Activated naive CD8-positive, alpha-beta T cell treated with anti-CD3 and anti-CD28 coated beads, Interleukin-2, amount 50 U/mL, for 16 hours (primary cell): ENCODE measurements around the gene PSG6.
"Not testable (repeated sequence)": the region's sequence is repeated elsewhere in the genome, so short reads cannot be mapped to it uniquely, and the experiment has no call there.

ENCODE experiments used
- DNase-seq: peaks from one replicate; pipeline ENCODE4 v3.0.0-alpha.2; 2020; ENCODE audit warnings: low read depth, low spot score

The PSG6 gene

GRCh38 chr19:42917634-42918033 lies at the start of gene PSG6:
Gene PSG6, minus strand, starts transcription at chr19:42917894. Its CDS starts 102 bp downstream, at chr19:42917792.
- not testable (repeated sequence) for DNase-seq

GRCh38 chr19:42965176-42965575 lies 47.5 kb upstream of the PSG6 start:
- DNase-seq: no peak

- DNase-seq: no peak
Measured at GRCh38 chr19:42961119-42961518, 43.4 kb upstream of the PSG6 start.

- not testable (repeated sequence) for DNase-seq
Measured at GRCh38 chr19:42952126-42952525, 34.4 kb upstream of the PSG6 start.

- DNase-seq: not testable (repeated sequence)
Measured at GRCh38 chr19:42951476-42951875, 33.8 kb upstream of the PSG6 start.

GRCh38 chr19:42942187-42942789 lies 24.6 kb upstream of the PSG6 start:
- DNase-seq: no peak

- not testable (repeated sequence) for DNase-seq
Measured at GRCh38 chr19:42937107-42937506, 19.4 kb upstream of the PSG6 start, which contains the start of gene PSG7. Gene PSG7, minus strand, starts transcription at chr19:42937207. Its CDS starts 131 bp downstream, at chr19:42937076.

- DNase-seq: not testable (repeated sequence)
Measured at GRCh38 chr19:42934726-42935125, 17.0 kb upstream of the PSG6 start.

GRCh38 chr19:42934183-42934582 lies 16.5 kb upstream of the PSG6 start:
- DNase-seq: not testable (repeated sequence)

GRCh38 chr19:42933412-42933811 lies 15.7 kb upstream of the PSG6 start:
- DNase-seq: not testable (repeated sequence)

- not testable (repeated sequence) for DNase-seq
Measured at GRCh38 chr19:42932485-42933101, 14.9 kb upstream of the PSG6 start.

- not testable (repeated sequence) for DNase-seq
Measured at GRCh38 chr19:42930214-42930613, 12.5 kb upstream of the PSG6 start.

- no peak for DNase-seq
Measured at GRCh38 chr19:42928896-42929295, 11.2 kb upstream of the PSG6 start.

- no peak for DNase-seq
Measured at GRCh38 chr19:42926781-42927180, 9.1 kb upstream of the PSG6 start.

- DNase-seq: not testable (repeated sequence)
Measured at GRCh38 chr19:42923106-42923505, 5.4 kb upstream of the PSG6 start.

GRCh38 chr19:42920971-42921370 lies 3.3 kb upstream of the PSG6 start:
- DNase-seq: not testable (repeated sequence)

GRCh38 chr19:42919757-42920079 lies 2.0 kb upstream of the PSG6 start:
- DNase-seq: no peak

GRCh38 chr19:42919070-42919756 lies 1.5 kb upstream of the PSG6 start:
- not testable (repeated sequence) for DNase-seq

GRCh38 chr19:42918377-42919069 lies 829 bp upstream of the PSG6 start:
- DNase-seq: not testable (repeated sequence)

- DNase-seq: not testable (repeated sequence)
Measured at GRCh38 chr19:42916931-42917330, 763 bp downstream of the PSG6 start.

- not testable (repeated sequence) for DNase-seq
Measured at GRCh38 chr19:42913516-42913915, 4.2 kb downstream of the PSG6 start.

- not testable (repeated sequence) for DNase-seq
Measured at GRCh38 chr19:42912941-42913340, 4.8 kb downstream of the PSG6 start.
